HG02763 (cell line): ENCODE measurements around the gene NTN5.
"Not testable (repeated sequence)": the region's sequence is repeated elsewhere in the genome, so short reads cannot be mapped to it uniquely, and the experiment has no call there.

Experiments used
- ATAC-seq: cut with Tn5 transposase; IDR thresholded peaks from one replicate; pipeline ENCODE4 v1.9.1; 2021; ENCODE audit warnings: mild to moderate bottlenecking, moderate library complexity; ENCODE audit not compliant: unreplicated experiment

NTN5 gene

DNA sequence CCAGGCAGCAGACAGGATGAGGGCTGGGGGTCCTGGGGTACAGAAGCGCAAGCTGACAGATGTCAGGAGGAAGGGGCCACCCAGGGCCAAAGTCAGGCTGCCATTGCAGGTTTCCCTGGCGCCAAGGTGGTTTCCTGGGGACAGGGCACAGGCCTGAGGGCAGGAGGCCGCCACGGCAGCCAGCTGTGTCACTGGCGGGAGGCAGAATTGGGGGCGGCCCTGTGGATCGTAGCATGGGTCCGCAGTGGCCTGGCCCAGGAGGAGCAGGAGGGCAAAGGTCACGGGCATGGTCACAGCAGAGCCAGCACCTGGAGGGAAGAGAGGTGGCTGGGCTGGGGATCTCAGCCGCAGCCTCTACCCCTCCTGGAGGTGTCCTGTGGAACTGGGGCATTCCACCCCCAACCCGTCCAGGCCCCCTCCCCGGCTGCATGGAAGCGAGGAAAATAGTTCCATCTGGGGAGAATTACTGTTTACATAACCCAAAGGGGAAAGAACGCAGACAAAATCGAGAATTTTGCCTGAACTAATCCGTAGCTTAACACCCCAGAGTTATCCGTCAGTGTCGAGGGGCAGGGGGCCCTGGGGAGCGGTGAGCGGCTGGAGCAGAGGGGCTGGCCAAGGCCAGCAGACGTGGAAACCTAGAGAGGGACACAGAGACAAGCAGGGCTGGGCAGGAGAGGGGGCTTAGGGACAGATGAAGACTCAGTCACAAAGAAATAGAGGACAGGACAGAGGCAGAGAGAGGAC lies 1.9 kb downstream of the NTN5 start:
- ATAC-seq: no peak

DNA sequence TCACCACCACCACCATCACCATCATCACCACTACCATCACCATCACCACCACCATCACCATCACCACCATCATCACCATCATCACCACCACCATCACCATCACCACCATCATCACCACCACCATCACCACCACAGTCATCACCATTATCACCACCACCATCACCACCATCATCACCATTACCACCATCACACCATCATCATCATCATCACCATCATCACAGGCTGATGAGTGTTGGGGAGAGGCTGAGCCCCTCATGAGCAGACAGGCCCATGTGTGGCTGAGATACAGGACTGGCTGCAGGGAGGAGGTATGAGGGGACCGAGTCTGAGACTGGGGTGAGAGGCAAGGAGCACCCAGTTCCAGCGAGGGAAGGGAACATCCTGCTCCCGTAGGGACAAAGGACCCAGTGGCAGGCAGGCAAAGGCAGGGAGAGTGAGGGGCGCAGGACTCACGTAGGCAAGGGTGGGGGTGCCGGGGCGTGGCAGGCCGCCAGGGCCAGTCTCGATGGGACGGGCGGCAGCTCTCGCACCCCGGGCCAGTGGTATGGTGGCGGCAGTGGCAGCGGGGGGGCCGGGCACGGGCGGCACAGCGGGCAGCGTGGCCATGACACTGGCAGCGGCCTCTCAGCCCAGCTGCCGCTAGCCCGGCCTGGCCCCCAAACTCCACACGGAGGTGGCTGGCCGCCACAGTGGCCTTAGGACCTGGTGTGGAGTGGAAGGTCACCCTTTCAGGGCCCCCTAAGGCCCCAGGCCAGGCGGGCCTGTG lies 2.7 kb downstream of the NTN5 start:
- no peak for ATAC-seq

DNA sequence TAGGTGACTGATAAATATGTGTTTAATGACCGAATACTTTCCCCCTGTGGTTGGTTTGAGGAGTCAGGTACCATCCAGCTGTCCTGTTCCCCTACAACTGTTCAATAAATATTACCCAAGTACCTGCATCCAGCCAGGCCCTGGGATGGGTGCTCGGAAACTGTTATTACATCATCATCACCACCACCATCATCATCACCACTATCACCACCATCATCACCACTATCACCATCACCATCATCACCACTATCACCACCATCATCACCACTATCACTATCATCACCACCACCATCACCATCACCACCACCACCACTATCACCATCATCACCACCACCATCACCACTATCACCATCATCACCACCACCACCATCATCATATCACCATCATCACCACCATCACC lies 4.1 kb downstream of the NTN5 start:
- no peak for ATAC-seq

DNA sequence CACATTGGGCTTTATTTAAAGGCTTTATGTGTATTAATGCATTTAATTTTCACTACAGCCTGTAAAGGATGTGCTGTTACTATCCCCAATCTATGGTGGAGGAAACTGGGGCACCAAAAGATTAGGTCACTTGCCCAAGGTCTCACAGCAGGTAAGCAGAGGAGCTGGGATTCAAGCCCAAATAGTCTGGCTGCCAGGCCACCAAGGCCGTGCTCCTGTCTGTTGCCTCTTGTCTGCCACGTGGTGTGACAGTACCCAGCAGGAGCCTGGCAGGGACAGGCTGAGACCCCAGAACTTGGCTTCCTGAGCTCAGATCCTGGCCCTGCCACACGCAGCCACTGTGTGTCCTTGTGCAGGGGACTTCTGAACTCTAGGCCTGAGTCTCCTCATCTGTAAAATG lies 4.5 kb downstream of the NTN5 start:
- ATAC-seq: no peak

DNA sequence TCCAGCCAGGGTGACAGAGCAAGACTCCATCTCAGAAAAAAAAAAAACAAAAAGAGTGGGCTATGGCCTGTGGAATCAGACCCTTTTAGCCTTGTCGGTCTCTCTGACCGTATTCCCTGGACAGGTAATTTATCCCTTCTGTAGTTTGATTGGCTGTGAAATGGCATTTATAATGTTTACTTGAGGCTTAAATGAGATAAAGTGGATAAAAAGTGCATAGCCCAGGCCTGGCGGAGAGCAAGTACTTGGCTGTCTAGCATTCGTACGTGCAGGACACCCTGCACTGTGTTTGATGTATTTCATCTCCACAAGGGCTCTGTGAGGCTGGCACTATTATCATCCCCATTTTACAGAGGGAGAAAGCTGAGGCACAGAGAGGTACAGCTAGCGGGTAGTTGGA lies 7.0 kb downstream of the NTN5 start:
- ATAC-seq: no peak

DNA sequence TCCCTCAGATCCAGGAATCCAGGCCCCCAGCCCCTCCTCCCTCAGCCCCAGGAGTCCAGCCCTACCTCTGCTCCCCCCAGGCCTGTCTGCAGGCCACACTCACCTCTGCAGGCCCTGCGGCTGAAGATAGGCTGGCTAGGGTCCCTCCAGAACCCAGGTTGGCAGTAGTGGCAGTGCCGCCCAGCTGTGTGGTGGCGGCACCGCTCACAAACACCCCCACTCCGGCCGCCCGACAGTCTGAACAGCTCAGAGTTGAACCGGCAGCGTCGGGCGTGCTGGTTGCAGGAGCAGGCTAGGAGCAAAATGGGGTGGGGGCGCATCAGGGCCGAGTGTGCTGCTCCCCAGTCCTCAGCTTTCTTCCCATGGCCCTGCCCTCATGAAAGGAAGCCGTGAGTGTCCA lies 8.3 kb downstream of the NTN5 start:
- no peak for ATAC-seq

DNA sequence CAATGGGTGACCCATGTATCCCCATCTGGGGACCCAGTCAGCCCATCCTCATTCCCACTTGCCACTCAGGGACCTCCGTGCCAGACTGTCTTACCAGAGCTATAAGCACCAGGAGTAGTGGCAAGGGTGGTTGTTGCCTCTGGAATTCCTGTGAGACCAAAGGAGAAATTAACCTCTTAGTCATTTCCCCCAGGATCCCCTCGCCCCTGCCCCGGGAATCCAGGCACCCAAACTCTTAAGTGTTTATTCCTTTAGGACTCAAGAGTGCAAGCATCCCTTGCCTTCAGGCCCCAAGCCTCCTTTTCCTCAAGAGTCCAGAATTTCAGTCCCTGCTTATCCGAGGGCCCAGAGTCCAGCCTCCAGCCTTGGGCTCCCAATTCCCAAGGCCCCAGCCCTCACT lies 9.2 kb downstream of the NTN5 start:
- no peak for ATAC-seq

DNA sequence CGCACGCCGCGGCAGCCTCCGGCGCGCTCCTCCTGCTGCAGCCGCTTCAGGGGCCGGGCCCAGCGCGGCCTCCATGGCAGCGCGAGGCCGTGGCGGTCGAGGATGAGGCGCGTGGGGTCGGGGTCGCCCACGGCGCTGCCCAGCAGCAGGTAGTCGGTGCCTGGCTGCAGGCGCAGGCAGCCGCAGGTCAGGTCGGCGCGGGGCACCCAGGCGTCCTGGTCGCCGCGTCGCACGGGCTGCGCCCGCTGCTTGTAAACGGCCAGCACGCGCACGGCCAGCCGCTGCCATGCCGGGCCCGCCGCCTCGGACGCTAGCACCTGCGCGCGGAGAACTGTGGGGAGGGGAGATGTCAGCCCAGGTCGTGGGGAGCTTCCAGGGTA lies 11.1 kb downstream of the NTN5 start:
- ATAC-seq: no peak

DNA sequence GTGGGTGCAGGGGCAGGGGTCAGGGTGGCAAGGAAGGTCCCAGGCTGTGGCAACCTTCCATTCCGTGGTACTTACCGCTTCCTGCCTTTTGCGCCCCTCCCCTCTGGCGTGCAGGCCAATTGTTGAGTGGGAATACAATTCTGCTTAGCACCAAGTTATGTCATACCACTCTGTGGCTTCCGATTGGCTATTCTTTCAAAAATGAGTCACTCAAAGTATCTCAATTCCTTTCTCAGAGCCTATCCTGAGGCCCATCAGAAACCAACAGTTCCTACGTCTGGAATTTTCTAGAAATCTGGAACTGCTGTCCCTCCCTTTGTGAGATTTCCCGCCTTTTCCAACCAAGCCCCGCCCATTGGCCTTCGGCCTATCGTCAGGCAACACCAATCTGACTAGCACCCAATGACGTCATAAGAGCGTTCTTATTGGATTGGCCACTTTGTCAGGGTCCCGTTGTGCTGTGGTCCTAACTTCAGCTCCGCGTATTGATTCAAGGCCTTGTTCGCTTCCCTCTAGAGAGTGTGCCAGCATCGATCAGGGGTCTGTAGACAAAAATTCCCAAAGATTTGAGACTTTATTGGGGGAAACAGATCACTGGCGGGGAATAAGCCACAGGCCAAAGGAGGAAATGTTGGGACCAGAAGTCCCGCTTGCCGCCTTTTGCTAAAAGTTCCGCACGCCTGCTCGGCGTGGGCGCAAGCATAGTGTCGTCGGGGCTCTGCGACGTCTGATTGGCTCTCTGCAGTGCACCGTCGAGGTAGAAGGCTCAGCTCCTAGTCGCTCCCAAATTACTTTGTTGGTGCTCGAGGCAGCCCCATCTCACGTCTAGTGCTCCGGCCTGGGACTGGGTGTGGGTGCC lies 11.7 kb downstream of the NTN5 start:
- peak; percentile 75 for ATAC-seq

DNA sequence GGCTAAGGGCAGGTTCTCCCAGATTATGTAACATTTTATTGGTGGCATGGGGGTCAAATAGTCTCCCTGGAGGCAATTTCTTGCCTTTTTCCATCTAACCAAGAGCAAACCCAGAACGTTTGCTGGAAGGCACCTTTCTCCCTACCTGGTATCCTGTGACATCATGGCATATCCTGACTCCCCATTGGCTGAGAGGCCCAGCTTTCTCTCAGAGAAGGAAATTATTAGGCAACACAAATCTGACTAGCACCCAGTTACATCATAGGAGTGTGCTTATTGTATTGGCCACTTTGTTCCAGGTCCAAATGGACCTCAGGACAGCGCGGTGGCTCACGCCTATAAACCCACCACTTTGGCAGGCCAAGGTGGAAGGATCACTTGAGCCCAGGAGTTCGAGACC lies 13.0 kb downstream of the NTN5 start:
- no peak for ATAC-seq

DNA sequence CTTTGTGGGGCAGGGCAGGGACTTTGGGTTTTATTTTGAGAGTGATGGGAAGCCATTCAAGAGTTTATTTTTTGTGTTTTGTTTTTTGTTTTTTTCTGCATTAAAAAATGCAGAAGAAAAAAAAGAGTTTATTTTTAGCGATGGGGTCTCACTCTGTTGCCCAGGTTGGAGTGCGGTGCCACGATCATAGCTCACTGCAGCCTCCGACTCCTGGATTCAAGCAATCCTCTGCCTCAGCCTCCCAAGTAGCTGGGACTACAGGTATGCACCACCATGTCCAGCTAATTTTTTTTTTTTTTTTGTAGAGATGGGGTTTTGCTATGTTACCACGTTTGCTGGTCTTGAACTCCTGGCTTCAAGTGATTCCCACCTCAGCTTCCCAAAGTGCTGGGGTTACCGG lies 14.3 kb downstream of the NTN5 start:
- ATAC-seq: no peak

DNA sequence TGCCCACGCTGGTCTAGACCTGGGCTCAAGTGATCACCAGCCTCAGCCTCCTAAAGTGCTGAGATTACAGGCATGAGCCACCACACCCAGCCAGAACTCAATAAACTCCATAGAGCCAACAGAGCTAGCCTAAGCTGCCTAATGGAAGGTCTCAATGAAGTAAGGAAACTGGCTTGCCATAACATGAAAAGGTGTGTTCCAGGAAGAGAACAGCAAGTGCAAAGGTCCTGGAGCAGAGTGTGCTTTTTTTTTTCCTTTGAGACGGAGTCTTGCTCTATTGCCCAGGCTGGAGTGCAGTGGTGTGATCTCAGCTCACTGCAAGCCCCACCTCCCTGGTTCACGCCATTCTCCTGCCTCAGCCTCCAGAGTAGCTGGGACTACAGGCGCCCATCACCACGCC lies 15.0 kb downstream of the NTN5 start:
- not testable (repeated sequence) for ATAC-seq

DNA sequence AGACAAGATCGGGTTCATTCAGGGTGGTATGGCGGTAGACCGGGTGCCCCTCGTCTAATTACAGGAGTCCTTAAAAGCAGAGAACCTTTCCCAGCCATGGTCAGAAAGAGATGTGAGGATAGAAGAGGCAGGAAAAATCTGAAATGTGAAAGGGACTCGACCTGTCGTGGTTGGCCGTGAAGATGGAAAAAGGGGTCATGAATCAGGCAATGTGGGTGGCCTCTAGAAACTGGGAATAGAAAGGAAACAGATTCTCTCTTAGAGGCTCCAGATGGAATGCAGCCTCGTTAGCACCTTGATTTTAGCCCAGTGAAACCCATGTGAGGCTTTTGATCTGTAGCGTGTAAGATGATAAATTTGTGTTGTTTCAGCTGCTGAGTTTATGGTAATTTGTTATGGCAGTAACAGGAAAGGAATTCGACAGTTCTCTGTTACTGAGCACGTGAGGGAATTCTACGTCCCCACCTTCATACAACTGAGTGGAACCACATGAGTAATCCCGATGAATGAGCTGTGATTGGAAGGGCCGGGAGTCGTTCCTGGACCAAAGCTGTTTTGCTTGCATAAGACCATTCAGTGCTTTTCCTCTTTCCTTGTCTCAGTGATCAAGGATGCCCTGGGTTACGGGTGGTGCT lies 15.9 kb downstream of the NTN5 start:
- no peak for ATAC-seq

DNA sequence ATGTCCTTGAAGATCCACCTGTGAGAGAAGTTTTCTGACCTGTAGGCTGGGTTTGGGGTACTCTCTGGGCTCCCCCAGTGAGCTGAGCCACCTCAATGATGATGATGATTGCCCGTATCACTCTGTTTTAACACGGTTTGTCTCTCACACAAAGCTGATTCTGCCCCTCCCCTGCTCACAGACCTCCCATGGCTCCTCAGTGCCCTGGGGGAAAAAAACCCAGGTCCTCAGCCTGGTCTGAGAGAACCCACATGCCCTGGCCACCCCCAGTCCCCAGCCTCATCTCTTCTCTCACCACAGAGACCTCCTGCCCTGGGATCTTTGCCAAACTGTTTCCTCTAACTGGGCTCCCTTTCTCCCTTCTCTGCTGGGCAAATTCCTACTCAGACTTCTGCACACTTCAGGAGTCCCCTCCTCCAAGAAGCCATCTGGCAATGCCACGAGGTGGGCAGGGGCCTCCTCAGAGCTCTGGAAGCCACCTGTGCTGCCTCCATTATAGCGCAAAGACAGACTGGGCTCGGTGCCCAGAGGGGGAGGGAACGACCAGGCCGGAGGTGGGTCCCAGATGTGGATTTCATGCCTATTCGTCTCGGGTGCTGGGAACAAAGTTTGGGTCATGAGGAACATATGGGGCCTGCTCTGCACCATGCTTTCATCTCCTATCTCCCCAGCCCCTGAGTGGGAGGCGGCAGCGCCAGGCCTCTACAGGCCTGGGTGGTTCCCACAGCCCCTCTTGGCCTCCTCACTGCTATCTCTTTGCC lies 18.3 kb downstream of the NTN5 start:
- no peak for ATAC-seq

DNA sequence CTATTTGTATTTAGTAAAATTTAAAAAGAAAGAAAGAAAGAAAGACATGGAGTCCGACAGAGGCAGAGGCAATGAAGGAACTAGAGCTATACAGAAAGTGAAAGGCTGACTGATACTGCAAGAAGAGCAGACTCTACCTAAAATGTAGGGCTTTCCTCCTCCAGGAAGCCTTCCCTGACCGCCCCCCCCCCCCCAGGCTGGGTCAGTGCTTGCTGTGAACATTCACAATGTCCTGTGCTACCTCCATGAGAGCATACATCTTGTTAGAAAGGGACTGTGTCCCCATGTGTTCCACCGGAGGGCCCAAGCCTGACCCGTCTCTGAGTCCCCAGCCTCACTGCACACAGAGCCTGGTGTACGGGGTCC lies 21.2 kb downstream of the NTN5 start:
- no peak for ATAC-seq

DNA sequence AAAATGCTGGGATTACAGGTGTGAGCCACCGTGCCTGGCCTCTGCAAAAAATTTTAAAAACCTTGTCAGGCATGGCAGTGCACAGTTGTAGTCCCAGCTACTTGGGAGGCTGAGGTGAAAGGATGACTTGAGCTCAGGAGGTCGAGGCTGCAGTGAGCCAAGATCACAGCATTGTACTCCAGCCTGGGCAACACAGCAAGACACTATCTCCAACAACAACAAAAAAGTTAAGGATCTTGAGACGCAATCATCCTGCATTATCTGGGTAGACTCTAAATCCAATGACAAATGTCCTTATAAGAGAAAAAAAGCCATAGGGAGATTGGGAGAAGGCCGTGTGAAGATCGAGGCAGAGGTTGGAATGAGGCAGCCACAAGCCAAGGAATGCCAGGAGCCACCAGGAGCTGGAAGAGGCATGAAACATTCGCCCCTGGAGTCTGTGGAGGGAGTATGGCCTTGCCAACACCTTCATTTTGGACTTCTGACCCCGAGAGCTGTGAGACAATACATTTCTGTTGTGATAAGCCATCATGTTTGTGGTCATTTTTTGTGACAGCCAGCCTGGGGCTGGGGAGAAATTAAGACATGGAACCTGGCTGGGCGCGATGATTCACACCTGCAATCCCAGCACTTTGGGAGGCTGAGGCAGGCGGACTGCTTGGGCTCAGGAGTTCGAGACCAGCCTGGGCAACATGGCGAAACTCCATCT lies 21.7 kb downstream of the NTN5 start:
- ATAC-seq: no peak

DNA sequence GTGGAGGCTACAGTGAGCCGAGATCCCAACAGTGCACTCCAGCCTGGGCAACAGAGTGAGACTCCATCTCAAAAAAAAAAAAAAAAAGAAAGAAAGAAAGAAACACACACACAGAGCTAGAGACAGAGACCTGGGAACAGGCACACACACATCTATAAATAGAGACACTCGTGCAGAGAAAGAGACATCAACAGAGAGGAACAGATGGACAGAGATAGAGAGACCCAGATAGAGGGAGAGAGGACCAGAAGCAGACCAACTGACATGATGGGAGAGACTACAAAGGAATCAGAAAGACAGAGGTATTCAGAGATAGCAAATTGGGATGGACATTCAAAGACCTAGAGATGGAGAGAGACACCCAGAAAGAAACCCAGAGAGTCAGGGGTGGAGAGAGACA lies 24.7 kb downstream of the NTN5 start:
- ATAC-seq: no peak

DNA sequence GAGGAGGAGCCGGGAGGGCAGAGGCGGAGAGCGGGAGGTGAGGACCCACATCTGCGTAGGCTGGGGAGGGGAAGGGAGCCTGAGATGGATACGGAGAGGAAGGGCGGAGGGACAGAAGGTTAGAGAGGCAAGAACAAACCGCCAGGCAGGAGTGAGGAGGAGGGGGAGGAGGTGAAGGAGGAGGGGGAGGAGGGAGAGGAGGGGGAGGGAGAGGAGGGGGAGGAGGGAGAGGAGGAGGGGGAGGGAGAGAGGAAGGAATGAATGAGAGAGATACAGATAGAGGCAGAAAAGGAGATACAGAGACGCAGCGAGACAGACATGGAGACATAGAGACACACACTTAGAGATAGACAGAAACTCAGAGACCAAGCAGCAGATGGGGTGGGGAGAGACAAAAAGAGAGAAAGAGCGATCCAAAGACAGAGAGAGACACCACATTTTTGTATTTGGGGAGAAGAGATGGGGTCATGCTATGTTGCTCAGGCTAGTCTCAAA lies 26.0 kb downstream of the NTN5 start:
- ATAC-seq: no peak

DNA sequence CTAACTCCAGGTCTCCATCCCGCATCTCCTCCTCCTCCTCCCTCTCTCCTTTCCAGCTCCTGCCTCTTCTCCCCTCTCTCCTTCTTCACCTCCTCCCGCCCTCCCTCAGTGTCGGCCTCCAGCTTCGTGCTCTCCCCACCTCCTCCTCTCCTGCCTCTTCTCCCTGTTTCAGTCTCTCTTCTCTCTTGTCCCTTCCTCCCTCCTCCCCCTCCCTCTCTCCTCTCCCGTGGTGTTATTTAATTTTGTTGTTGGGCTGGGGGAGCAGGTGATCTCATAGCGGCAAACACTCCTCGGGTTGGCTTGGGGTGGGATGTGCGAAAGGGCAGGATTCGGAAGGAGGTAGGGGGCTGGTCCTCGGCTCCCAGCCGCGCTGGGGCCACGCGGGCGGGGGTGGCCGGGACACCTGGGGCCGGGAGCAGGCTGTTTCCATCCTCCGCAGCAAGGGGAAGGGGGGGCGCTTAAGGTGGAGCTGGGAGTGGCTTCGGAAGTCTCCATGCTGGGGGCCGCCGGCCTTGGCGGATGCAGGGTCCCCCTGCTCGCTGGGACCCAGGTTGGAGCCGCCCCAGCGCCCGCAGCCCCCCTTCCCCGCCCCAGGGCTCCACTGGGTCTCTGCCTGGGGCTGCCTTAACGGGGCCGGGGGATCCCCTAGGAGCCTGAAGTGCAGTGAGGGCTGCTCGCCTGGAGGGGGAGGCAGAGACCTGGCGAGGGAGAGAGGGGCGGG lies 26.7 kb downstream of the NTN5 start, which contains the start of gene CA11:
TSS of gene CA11 (minus strand) at position 187 of the 721 bp plus-strand sequence. CDS start 555 bp downstream, outside the sequence.
- peak; percentile 79 for ATAC-seq
